Activated gamma-delta T cell treated with Interleukin-2 at 50 U/mL for 16 hours (primary cell): Measurements from ENCODE around the gene VAC14.

Experiments
- DNase-seq: peaks from one replicate; pipeline ENCODE4 v3.0.0-alpha.2; 2020

Gene VAC14

GRCh38 chr16:70703041-70703834 lies 97.7 kb downstream of the VAC14 start:
- DNase-seq: no peak

- no peak for DNase-seq
Measured at GRCh38 chr16:70702624-70703023, 98.3 kb downstream of the VAC14 start.

GRCh38 chr16:70701998-70702397 lies 99.0 kb downstream of the VAC14 start:
- DNase-seq: no peak

- no peak for DNase-seq
Measured at GRCh38 chr16:70701596-70701995, 99.4 kb downstream of the VAC14 start.

GRCh38 chr16:70701036-70701435 lies 99.9 kb downstream of the VAC14 start:
- no peak for DNase-seq

- no peak for DNase-seq
Measured at GRCh38 chr16:70700101-70701020, 100.6 kb downstream of the VAC14 start.

- no peak for DNase-seq
Measured at GRCh38 chr16:70699696-70700095, 101.3 kb downstream of the VAC14 start.

GRCh38 chr16:70698901-70699300 lies 102.1 kb downstream of the VAC14 start:
- no peak for DNase-seq

GRCh38 chr16:70697594-70698170 lies 103.3 kb downstream of the VAC14 start:
- DNase-seq: no peak

GRCh38 chr16:70696952-70697593 lies 103.9 kb downstream of the VAC14 start:
- no peak for DNase-seq

- DNase-seq: no peak
Measured at GRCh38 chr16:70696355-70696754, 104.6 kb downstream of the VAC14 start.

GRCh38 chr16:70695331-70696070 lies 105.5 kb downstream of the VAC14 start:
- DNase-seq: no peak

GRCh38 chr16:70694868-70695218 lies 106.1 kb downstream of the VAC14 start:
- DNase-seq: no peak

- DNase-seq: no peak
Measured at GRCh38 chr16:70694088-70694867, 106.7 kb downstream of the VAC14 start.

- DNase-seq: no peak
Measured at GRCh38 chr16:70692873-70693671, 107.9 kb downstream of the VAC14 start.

GRCh38 chr16:70692130-70692872 lies 108.7 kb downstream of the VAC14 start:
- DNase-seq: no peak

GRCh38 chr16:70691223-70692129 lies 109.5 kb downstream of the VAC14 start:
- DNase-seq: no peak

GRCh38 chr16:70689970-70690891 lies 110.7 kb downstream of the VAC14 start:
- no peak for DNase-seq
